ENCODE results near the gene FXYD1. TPM values are rescaled to one million over a fixed set of nuclear protein-coding genes. Genes with fewer than 3 reads are reported as not detected.
"Not testable (repeated sequence)": the region's sequence is repeated elsewhere in the genome, so short reads cannot be mapped to it uniquely, and the experiment has no call there.

FXYD1 gene
- total RNA-seq, 1 experiment from 2014 or later: not detected

DNA sequence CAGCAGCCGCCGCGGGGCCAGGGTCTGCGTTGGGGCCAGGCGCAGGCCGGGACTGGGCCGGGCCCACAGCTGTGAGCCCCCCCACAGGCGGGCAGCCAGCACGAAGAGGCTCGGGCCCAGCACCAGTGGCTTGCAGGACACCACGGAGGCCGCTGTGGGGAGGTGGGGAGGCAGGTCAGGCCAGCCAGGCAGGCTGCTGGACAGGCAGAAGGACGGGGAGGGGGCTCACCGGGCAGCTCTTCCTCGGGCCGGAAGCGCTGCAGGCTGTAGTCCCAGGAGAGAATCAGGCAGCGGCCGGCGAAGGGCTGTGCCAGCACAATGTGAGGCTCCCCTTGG is 12.0 kb upstream of the FXYD1 start:
- no peaks in the 10 kb centered on the region for H3K4me1 ChIP-seq
- H3K27me3 ChIP-seq: peaks cover 12% of the 10 kb centered on the region
- H3K4me3 ChIP-seq: no peak overlapping the region
- H3K27ac ChIP-seq: no peak overlapping the region
- H3K9me3 ChIP-seq (replicated peaks): no peaks in the 10 kb centered on the region
- no peaks in the 10 kb centered on the region for H3K36me3 ChIP-seq
- no peak for DNase-seq

DNA sequence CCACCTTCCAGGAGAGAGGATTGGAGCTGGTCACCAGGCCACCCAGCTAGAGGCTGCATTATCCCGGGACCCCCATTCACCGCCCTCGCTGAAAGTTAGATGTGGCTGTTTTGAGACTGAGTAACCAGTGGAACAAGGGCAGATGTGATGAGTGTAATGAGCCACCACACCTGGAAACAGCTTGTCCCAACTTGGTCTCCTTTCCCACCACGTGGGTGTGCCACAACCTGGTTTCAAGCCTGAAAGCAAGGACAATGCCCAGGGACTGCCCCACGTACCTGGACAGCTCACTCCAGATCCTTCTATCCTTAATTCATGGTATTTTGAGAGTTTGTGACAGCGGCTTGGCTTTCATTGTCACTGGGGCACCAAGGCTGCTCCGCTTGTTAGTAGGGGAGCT is 10.8 kb upstream of the FXYD1 start:
- no peaks in the 10 kb centered on the region for H3K9me3 ChIP-seq (replicated peaks)
- H3K27me3 ChIP-seq: peaks cover 8% of the 10 kb centered on the region
- H3K4me1 ChIP-seq: no peaks in the 10 kb centered on the region
- H3K27ac ChIP-seq: no peak overlapping the region
- DNase-seq: no peak
- H3K4me3 ChIP-seq: no peak overlapping the region
- no peaks in the 10 kb centered on the region for H3K36me3 ChIP-seq

DNA sequence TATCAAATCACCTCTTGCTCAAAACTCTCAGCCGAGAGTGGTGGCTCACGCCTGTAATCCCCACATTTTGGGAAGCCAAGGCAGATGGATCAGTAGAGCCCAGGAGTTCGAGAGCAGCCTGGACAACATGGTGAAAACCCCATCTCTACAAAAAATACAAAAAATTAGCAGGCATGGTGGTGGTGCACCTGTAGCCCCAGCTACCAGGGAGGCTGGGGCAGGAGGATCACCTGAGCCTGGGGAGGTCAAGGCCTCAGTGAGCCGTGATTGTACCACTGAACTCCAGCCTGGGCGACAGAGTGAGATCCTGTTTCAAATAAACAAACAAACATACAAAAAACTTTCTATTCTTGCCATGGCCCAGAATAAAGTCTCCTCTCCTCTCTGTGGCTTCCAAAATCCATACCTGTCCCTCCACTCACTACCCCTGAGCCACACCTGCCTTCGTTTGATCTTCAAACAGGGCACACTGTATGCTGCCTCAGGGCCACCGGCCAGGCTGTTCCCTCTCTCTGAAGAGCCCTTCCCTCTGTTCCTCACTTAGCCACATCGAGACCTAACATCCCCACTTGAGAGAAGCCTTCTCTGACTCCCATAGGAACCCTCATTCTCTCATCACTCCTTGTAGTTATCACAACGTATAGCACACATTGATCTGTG is 10.1 kb upstream of the FXYD1 start:
- Histone ChIP-seq H3K36me3 (no peaks in the 10 kb centered on the region), H3K9me3 (replicated peaks) (no peaks in the 10 kb centered on the region), H3K27ac (no peak overlapping the region), H3K27me3 (peaks cover 8% of the 10 kb centered on the region), H3K4me3 (no peak overlapping the region), H3K4me1 (no peaks in the 10 kb centered on the region)
- DNase-seq: no peak

DNA sequence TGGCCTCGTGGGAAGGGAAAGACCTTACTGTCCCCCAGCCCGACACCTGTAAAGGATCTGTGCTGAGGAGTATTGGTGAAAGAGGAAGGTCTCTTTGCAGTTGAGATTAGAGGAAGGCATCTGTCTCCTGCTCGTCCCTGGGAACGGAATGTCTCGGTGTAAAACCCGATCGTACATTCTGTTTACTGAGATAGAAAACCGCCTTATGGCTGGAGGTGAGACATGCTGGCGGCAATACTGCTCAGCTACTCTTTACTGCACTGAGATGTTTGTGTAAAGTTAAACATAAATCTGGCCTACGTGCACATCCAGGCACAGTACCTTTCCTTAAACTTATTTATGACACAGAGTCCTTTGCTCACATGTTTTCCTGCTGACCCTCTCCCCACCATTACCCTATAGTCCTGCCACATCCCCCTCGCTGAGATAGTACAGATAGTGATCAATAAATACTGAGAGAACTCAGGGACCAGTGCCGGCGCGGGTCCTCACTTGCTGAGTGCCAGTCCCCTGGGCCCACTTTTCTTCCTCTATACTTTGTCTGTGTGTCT is 8.8 kb upstream of the FXYD1 start:
- not testable (repeated sequence) for DNase-seq; H3K9me3 ChIP-seq (replicated peaks); H3K36me3 ChIP-seq; H3K4me3 ChIP-seq; H3K27me3 ChIP-seq; H3K4me1 ChIP-seq; H3K27ac ChIP-seq

DNA sequence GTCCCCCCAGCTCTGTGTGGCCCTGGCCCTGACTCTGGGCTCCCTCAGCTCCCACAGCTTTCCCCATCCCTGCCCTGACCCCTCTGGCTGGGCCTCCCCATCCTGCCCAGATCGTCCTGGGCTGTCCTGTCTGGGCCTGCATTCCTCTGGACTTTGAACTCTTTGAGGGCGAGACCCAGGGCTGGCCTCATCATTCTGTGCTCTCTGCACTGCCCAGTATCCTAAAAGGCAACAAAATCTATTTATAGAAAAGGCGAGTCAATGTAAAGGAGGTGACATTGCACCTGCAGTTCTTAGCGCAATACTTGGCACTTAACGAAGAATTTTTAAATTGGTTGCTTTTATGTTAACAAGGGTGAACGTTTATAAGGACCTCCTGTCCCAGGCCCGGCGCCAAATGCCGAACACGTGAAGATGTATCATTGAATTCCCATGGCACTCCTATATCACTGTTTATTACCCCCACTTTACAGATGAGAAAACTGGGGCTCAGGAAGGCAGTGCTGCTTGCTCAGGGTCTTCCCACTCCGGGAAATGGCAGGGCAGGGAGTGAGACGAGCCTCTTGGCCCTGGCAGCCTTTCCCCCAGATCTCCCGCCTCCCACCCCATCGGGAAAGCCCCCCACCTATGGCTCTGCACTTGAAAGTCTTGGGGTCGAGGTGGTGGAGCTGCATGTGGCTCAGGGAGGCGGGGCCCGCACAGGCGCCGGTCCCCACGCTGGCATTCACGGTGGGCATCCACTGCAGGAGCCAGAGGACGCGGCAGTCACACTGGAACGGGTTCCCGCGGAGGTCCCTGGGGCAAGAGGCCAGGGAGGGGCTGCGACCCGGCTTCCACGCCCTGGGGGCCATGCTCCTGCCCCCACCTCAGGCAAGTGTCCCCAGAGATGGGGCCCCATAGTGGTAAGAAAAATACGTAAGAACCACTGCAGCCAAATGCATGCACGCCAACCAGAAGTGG is 7.6 kb upstream of the FXYD1 start:
- Histone ChIP-seq H3K27ac (no peak overlapping the region), H3K4me3 (no peak overlapping the region), H3K36me3 (no peaks in the 10 kb centered on the region), H3K27me3 (peaks cover 8% of the 10 kb centered on the region; the same call in 1 of the 2 replicates), H3K4me1 (no peaks in the 10 kb centered on the region), H3K9me3 (replicated peaks) (no peaks in the 10 kb centered on the region)
- DNase-seq: no peak

DNA sequence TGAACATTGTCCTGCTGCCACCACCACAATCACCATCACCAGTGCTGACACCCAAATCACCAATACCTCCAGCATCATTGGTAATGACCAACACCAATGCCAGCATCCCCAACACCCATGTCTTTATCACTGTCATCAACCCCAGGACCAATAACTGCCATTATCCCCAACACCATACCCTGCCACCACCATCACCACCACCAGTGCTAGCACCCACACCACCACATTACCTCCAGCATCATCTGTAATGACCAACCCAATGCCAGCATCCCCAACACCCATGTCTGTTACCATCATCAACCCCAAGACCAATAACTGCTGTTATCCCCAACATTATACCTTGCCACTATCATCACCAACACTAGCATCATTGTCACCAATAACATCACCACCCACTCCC is 6.4 kb upstream of the FXYD1 start:
- Histone ChIP-seq H3K36me3 (no peaks in the 10 kb centered on the region), H3K27ac (no peak overlapping the region), H3K27me3 (peaks cover 14% of the 10 kb centered on the region), H3K4me3 (no peak overlapping the region), H3K9me3 (replicated peaks) (no peaks in the 10 kb centered on the region), H3K4me1 (no peaks in the 10 kb centered on the region)
- DNase-seq: no peak

DNA sequence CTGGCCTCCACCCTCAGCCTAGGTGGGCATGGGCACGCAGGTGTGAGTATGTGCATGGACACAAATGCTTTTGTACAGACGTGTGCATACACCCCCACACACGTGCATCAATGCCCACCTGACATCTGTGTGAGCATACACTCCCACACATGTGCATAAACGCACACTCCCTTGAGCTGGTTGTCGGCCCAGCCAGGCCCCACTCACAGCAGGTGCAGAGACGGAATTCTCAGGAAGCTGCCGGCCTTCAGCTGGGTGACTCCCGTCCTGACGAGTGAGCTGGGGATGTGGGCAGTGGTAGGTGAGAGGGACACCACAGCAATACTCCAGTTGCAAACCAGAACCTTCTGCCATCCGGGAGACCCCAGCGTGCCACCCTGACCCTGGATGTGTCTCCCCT is 4.8 kb upstream of the FXYD1 start:
- DNase-seq: no peak
- H3K9me3 ChIP-seq (replicated peaks): no peaks in the 10 kb centered on the region
- no peak overlapping the region for H3K27ac ChIP-seq
- H3K4me1 ChIP-seq: no peaks in the 10 kb centered on the region
- H3K4me3 ChIP-seq: no peak overlapping the region
- H3K27me3 ChIP-seq: peaks cover 11% of the 10 kb centered on the region
- no peaks in the 10 kb centered on the region for H3K36me3 ChIP-seq

DNA sequence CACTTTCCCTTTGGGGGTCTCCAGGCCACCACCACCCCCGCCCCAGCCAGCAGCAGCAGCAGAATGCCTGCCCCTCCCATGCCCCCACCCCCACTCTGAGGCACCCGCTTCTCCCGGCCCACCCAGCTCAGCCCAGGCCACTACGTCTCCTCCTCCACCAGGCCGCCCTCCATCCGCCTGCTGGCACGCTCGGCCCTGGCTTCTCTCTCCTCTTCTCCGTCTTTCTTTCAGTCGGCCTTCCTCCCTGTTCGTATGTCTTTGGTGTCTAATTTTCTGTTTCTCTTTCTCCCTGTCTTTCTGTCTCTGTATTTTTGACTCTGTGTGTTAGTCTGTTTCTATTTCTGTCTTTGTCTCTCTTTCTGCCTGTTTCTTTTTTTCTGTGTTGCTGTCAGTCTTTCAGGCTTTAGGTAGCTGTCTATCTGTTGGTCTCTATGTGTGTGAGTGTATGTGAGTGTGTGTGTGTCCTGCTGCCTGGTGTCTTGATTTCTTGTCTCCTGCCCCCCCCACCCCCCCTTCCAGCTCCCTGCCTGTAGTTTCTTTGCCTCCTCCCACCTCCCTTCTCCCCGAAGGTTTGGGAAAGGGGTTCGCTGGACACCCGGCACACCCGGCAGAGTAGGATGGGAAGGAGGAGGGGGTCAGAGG is 3.9 kb upstream of the FXYD1 start, which contains the start of gene LGI4:
Gene LGI4, minus strand, starts transcription at position 459 of the 642 bp plus-strand sequence. Its CDS starts 379 bp downstream, at position 80.
- Histone ChIP-seq H3K4me1 (no peaks in the 10 kb centered on the region), H3K9me3 (replicated peaks) (no peaks in the 10 kb centered on the region), H3K27me3 (peaks cover 20% of the 10 kb centered on the region), H3K4me3 (no peak within 1 kb of the TSS), H3K36me3 (no peaks in the 10 kb centered on the region), H3K27ac (no peak within 1 kb of the TSS)
- DNase-seq: no peak

DNA sequence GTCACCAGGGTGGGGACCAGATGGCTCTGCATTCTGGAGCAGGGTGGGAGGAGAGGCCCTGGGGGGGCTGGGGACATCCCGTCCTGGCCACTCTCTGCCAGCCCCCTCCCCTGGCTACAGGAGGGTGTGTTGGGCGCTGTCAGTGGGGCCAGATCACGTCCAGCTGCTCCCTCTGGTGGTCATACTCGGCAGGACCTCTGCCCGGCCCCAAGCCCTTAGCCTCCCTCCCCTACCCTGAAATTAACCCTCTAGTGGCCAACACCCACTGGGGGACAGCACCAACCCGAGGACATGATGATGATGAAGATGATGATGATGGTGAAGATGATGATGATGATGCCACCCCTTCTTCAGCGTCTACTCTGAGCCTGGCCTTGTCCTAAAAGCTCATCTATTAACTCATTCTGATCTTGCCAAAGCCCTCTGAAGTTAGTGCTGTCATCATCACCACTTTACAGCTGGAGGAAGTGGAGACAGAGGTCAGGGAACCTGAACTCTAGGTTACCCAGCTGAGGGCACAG is 3.2 kb upstream of the FXYD1 start:
- H3K36me3 ChIP-seq: no peaks in the 10 kb centered on the region
- H3K4me3 ChIP-seq: no peak overlapping the region
- no peaks in the 10 kb centered on the region for H3K9me3 ChIP-seq (replicated peaks)
- DNase-seq: peak; percentile 61 to 74
- no peak overlapping the region for H3K27ac ChIP-seq
- no peaks in the 10 kb centered on the region for H3K4me1 ChIP-seq
- H3K27me3 ChIP-seq: peaks cover 20% of the 10 kb centered on the region

DNA sequence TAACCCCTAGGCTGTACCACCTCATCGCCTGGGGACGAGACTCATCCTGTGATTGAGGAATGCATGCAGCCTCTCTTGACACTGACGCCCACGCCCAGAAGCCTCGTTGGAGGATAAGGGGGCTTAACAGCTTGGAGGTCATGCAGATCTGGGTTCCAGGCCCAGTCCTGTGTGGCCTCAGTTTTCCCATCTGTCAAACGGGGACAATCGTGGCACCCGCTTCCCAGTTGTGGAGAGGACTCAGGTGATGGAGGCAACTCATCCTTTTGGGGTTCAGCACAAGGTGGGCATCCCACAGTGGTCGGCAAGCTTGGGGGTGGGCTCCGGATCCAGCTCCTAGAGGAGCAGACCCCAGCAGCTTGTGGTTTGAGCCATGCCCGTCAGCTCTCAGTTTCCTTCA is 2.4 kb upstream of the FXYD1 start:
- no peaks in the 10 kb centered on the region for H3K36me3 ChIP-seq
- H3K4me3 ChIP-seq: no peak overlapping the region
- no peak for DNase-seq
- H3K27me3 ChIP-seq: peaks cover 20% of the 10 kb centered on the region
- no peaks in the 10 kb centered on the region for H3K9me3 ChIP-seq (replicated peaks)
- H3K4me1 ChIP-seq: no peaks in the 10 kb centered on the region
- H3K27ac ChIP-seq: no peak overlapping the region

DNA sequence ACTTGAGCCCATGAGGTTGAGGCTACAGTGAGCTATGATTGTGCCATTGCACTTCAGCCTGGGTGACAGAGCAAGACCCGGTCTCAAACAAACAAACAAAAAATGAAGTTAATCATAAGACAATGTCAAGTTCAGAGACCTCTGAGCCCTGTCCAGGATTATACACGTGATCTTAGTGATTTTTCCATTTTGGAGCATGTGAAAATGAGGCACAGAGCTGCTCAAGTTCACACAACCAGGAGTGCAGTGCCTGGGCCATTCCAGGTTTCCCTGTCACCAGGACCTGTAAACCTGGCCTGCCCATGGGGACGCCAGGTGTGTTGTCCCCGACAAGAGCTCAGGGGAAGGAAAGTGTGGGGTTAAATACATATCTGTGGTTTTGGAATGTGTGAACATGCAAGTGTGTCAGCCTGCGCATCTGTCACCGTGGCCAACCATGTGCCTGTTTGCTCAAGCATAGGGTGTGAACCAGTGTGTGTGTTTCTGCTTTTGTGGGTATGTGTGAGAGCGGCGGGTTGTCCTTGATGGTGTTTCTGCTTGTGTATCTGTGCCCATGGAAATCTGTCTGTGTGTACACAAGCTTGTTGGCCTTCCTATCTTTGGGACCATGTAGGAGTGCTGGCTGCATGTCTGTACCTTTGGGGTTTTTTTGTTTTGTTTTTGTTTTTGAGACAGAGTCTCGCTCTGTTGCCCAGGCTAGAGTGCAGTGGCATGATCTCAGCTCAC is 1.5 kb upstream of the FXYD1 start:
- Histone ChIP-seq H3K27ac (no peak overlapping the region), H3K27me3 (peaks cover 20% of the 10 kb centered on the region), H3K4me3 (no peak overlapping the region), H3K36me3 (no peaks in the 10 kb centered on the region), H3K4me1 (no peaks in the 10 kb centered on the region), H3K9me3 (replicated peaks) (no peaks in the 10 kb centered on the region)
- no peak for DNase-seq

DNA sequence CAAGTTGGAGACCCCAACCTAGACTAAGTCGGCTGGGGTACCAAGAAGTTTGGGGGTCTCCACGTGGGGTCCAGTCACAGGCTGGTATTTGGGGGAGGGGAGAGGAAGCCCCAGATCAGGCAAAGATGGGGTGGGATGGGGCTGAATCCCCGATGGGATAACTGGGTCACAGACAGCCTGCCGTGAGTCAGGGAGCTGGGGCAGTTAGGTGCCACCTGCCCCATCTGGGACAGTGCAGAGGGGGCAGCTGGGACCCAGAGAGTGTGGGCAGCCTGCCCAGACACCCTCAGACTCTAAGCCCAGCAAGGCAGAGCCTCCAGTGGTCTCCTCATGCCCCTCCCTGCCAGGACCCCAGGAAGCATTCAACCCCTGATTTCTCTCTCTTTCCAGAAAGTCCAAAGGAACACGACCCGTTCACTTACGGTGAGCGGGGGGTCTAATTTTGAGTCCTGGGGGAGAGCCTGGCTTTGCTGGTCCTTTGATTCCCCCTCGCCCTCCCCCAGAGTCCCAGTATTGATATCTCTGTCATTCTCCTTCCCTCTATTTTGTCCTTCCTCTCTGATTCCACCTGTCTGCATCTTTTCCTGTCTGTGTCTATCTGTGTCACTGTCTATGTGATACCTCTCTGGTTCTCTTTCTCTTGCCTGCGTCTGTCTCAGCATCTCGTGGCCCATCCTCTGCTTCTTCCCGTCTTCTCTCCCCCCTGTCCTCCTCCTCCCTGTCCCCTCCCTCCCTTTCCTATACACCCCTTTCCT is 1.8 kb downstream of the FXYD1 start:
- no peaks in the 10 kb centered on the region for H3K9me3 ChIP-seq (replicated peaks)
- no peak for DNase-seq
- no peaks in the 10 kb centered on the region for H3K4me1 ChIP-seq
- no peak overlapping the region for H3K27ac ChIP-seq
- H3K27me3 ChIP-seq: peaks cover 25% of the 10 kb centered on the region
- H3K36me3 ChIP-seq: no peaks in the 10 kb centered on the region
- H3K4me3 ChIP-seq: no peak overlapping the region

DNA sequence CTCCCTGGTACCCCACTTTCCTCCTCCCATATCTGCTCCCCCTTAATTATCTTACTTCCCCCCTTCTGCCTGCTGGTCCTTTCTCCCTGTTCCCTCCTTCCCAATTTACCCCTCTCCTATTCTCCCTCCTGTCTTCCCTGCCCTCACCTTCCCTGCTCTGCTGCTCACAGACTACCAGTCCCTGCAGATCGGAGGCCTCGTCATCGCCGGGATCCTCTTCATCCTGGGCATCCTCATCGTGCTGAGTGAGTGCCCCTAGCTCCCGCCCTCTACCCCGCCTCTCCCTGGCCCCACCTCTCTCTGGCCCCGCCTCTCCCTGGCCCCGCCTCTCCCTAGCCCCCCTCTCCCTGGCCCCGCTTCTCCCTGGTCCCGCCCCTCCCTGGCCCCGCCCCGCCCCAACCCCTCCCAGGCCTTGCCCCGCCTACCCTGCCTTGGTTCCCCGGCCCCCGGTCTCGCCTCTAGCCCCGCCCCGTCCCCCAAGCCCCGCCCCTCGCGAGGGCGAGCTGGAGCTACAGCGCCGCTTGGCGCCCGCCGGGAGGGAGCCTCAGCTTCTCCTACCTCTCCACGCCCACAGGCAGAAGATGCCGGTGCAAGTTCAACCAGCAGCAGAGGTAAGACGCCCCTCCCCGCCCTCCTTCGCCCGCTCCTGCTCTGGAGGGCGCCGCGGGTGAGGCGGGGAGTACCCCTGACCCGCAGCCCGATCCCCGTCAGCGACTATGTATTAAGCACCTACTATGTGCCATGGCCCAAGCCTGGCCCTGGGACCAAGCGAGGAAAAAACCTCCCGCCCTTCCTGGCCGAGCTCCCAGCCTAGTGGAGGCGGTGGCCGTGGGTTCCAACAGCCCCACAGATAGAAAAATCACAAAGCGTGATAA is 2.6 kb downstream of the FXYD1 start:
- Histone ChIP-seq H3K27me3 (peaks cover 26% of the 10 kb centered on the region), H3K27ac (no peak overlapping the region), H3K4me1 (no peaks in the 10 kb centered on the region), H3K9me3 (replicated peaks) (no peaks in the 10 kb centered on the region), H3K4me3 (no peak overlapping the region), H3K36me3 (no peaks in the 10 kb centered on the region)
- no peak for DNase-seq
